Measurements from ENCODE around the gene FYCO1.
A peak's percentile ranks its signal among the peaks of the same experiment; 100 is the strongest.

The FYCO1 gene

DNA sequence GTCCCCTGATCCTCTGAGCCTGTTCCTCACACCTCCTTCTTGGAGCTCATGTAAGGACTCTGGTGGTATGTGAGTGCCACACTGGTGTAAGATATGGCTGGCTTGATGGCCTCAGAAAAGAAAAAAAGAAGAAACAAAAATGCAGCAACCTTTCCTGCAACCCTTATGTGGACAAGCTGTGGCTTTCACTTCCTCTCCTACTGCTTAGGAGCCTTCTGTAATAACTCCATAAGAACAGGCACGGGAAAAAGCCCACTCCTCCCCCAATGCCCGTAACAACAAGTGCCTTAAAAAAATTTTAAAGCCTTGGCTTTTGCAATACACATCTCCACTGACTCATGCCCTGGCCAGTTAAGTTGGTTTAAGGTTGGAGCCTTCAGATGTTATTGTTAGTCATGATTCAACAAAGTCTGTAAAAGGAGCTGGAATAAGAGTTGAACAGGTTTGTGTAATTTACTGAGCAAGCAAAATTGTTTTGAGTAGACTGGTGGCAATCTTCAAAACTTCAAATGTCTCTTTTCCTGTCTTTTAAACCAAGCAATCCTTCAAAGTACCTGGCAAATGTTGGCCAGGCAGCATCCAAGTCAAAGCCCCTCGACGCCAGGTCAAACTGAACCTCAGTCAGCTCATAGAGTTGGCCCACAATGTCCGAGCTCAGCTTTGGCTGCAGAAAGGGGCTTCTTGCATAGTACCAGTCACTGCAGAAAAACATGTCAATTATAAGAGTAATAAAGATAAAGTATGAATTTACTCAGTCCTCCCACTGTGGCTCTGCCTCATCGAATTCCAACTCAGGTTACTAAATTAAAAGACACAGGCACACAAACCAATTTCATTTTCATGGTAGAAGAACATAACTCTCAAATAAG lies 22.9 kb downstream of the FYCO1 start:
- no peaks in the 10 kb centered on the region for H3K27me3 ChIP-seq (ENCODE audit: insufficient read depth, low read length, poor library complexity)
- H3K36me3 ChIP-seq (ENCODE audit: insufficient read depth, low read length): peaks cover 81% of the 10 kb centered on the region
- TF ChIP-seq, protein P1, sequence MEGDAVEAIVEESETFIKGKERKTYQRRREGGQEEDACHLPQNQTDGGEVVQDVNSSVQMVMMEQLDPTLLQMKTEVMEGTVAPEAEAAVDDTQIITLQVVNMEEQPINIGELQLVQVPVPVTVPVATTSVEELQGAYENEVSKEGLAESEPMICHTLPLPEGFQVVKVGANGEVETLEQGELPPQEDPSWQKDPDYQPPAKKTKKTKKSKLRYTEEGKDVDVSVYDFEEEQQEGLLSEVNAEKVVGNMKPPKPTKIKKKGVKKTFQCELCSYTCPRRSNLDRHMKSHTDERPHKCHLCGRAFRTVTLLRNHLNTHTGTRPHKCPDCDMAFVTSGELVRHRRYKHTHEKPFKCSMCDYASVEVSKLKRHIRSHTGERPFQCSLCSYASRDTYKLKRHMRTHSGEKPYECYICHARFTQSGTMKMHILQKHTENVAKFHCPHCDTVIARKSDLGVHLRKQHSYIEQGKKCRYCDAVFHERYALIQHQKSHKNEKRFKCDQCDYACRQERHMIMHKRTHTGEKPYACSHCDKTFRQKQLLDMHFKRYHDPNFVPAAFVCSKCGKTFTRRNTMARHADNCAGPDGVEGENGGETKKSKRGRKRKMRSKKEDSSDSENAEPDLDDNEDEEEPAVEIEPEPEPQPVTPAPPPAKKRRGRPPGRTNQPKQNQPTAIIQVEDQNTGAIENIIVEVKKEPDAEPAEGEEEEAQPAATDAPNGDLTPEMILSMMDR (IDR thresholded peaks at IDR 0.05; ENCODE audit: borderline replicate concordance, extremely low read depth, low read length, poor library complexity, severe bottlenecking): no peak
- TF ChIP-seq EZH2 (IDR thresholded peaks at IDR 0.05; ENCODE audit: borderline replicate concordance, low read depth, low read length, severe bottlenecking): no peak
- peaks cover 57% of the 10 kb centered on the region for H3K4me1 ChIP-seq (ENCODE audit: insufficient read depth, low read length)
- H3K4me3 ChIP-seq (ENCODE audit: low read depth in 1 of 2, low read length in 2 of 2): no peak overlapping the region
- H2AFZ ChIP-seq (ENCODE audit: low read depth, low read length): no peak overlapping the region
- peak overlapping the region; percentile 97 for H3K27ac ChIP-seq (ENCODE audit: low read length)
- peaks cover 37% of the 10 kb centered on the region for H3K79me2 ChIP-seq (ENCODE audit: insufficient read depth, low read length)
- no peaks in the 10 kb centered on the region for H4K20me1 ChIP-seq (ENCODE audit: insufficient read depth, low read length)
- no peak overlapping the region for H3K4me2 ChIP-seq (ENCODE audit: insufficient read depth, low read length)
- DNase-seq: peak; percentile 44
- H3K9me3 ChIP-seq (ENCODE audit: insufficient read depth, low read length, severe bottlenecking): no peaks in the 10 kb centered on the region
- no peak overlapping the region; the same call in 1 of the 2 replicates for H3K9ac ChIP-seq (ENCODE audit: low read depth, low read length)
- ATAC-seq (ENCODE audit: insufficient read depth, low read depth): no peak; the same call in 2 of the 3 replicates

DNA sequence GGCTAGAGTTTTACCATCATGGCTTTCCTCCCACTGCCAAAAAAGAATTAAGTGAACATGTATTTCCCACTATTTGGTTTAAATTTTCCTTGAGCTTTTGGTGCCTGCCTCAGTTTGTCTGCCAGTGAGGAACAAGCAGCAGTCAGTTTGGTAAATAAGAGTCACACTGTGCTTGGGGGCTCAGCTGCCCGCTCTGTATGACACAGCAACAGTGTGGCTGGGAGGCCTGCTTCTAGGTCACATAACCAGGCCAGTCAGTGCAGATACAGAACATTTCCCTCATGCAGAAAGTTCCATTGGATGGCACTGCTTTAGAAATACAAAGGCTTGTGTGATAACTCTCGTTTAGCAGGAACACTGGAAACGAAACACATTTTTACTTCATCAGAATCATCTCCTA lies 25.7 kb downstream of the FYCO1 start:
- TF ChIP-seq EZH2 (IDR thresholded peaks at IDR 0.05; ENCODE audit: borderline replicate concordance, low read depth, low read length, severe bottlenecking): no peak
- TF ChIP-seq, protein P1 (IDR thresholded peaks at IDR 0.05; ENCODE audit: borderline replicate concordance, extremely low read depth, low read length, poor library complexity, severe bottlenecking): no peak
- Histone ChIP-seq H3K4me2 (ENCODE audit: insufficient read depth, low read length) (no peak overlapping the region), H3K79me2 (ENCODE audit: insufficient read depth, low read length) (peaks cover 34% of the 10 kb centered on the region), H3K4me3 (ENCODE audit: low read depth in 1 of 2, low read length in 2 of 2) (no peak overlapping the region), H4K20me1 (ENCODE audit: insufficient read depth, low read length) (peaks cover 9% of the 10 kb centered on the region; the same call in 1 of the 2 replicates), H3K27ac (ENCODE audit: low read length) (peak overlapping the region; percentile 5; the same call in 1 of the 2 replicates), H3K4me1 (ENCODE audit: insufficient read depth, low read length) (peaks cover 29% of the 10 kb centered on the region), H3K9ac (ENCODE audit: low read depth, low read length) (no peak overlapping the region), H3K36me3 (ENCODE audit: insufficient read depth, low read length) (peaks cover 97% of the 10 kb centered on the region), H3K9me3 (ENCODE audit: insufficient read depth, low read length, severe bottlenecking) (no peaks in the 10 kb centered on the region), H3K27me3 (ENCODE audit: insufficient read depth, low read length, poor library complexity) (no peaks in the 10 kb centered on the region), H2AFZ (ENCODE audit: low read depth, low read length) (no peak overlapping the region)
- DNase-seq: no peak
- no peak for ATAC-seq (ENCODE audit: insufficient read depth, low read depth)

DNA sequence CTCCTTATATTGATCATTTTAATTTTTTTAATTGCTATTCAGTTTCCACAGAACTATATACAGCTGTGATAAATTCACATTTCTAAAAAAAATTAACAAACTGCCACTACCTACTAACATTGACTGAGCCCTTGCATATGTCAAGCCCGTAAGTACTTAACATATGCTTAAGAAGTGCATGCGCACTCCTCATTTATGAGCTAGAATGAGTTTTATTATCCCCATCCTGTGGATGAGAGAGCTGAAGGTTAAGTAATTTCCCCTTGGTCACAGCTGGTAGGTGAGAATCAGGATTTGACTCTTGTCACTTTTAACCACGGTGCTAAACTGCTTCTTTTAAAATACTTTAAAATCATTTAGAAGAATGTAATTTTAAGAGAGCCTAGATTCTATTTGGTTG lies 26.5 kb downstream of the FYCO1 start:
- Histone ChIP-seq H3K4me2 (ENCODE audit: insufficient read depth, low read length) (no peak overlapping the region), H3K36me3 (ENCODE audit: insufficient read depth, low read length) (peaks cover 97% of the 10 kb centered on the region), H2AFZ (ENCODE audit: low read depth, low read length) (no peak overlapping the region), H3K9me3 (ENCODE audit: insufficient read depth, low read length, severe bottlenecking) (no peaks in the 10 kb centered on the region), H3K27me3 (ENCODE audit: insufficient read depth, low read length, poor library complexity) (no peaks in the 10 kb centered on the region), H3K79me2 (ENCODE audit: insufficient read depth, low read length) (peaks cover 26% of the 10 kb centered on the region), H3K4me1 (ENCODE audit: insufficient read depth, low read length) (peaks cover 21% of the 10 kb centered on the region), H3K4me3 (ENCODE audit: low read depth in 1 of 2, low read length in 2 of 2) (no peak overlapping the region), H3K27ac (ENCODE audit: low read length) (no peak overlapping the region; the same call in 1 of the 2 replicates), H3K9ac (ENCODE audit: low read depth, low read length) (no peak overlapping the region), H4K20me1 (ENCODE audit: insufficient read depth, low read length) (peaks cover 9% of the 10 kb centered on the region; the same call in 1 of the 2 replicates)
- TF ChIP-seq, protein P1 (IDR thresholded peaks at IDR 0.05; ENCODE audit: borderline replicate concordance, extremely low read depth, low read length, poor library complexity, severe bottlenecking): no peak
- no peak for TF ChIP-seq EZH2 (IDR thresholded peaks at IDR 0.05; ENCODE audit: borderline replicate concordance, low read depth, low read length, severe bottlenecking)
- ATAC-seq (ENCODE audit: insufficient read depth, low read depth) (no peak), DNase-seq (no peak)

All from DND-41 (cell line).